ENCODE measurements around the gene HTR5A.
A peak's percentile ranks its signal among the peaks of the same experiment; 100 is the strongest.

HTR5A gene

GRCh38 chr7:155122831-155123230, 52.7 kb downstream of the HTR5A start:
- Histone ChIP-seq H3K18ac (ENCODE audit: low read length) (no peak overlapping the region), H4K91ac (ENCODE audit: low read depth, low read length, poor library complexity) (no peak overlapping the region), H3K23ac (ENCODE audit: low read depth, low read length, poor library complexity) (no peak overlapping the region), H3K36me3 (replicated peaks in 1 of 2; ENCODE audit: control insufficient read depth in 2 of 2, insufficient read depth in 2 of 2, low read length in 2 of 2) (no peaks in the 10 kb centered on the region), H4K8ac (ENCODE audit: low read depth, low read length) (no peak overlapping the region), H2AK5ac (ENCODE audit: low read depth, low read length) (no peak overlapping the region), H3K27ac (replicated peaks; ENCODE audit: low read length) (no peak overlapping the region), H3K4ac (ENCODE audit: low read length) (no peak overlapping the region), H3K14ac (ENCODE audit: low read length) (no peak overlapping the region), H3K4me1 (ENCODE audit: control insufficient read depth in 2 of 2, insufficient read depth in 1 of 2, low read depth in 1 of 2, low read length in 2 of 2) (peaks cover 0 to 2% of the 10 kb centered on the region in 2 donors), H2AFZ (ENCODE audit: low read length) (no peak overlapping the region), H3K79me1 (ENCODE audit: low read depth, low read length) (no peaks in the 10 kb centered on the region), H3K9ac (ENCODE audit: low read depth, low read length, poor library complexity) (no peak overlapping the region), H3K4me3 (ENCODE audit: low read length in 2 of 2) (no peak overlapping the region), H2BK5ac (ENCODE audit: low read length) (no peak overlapping the region), H2BK12ac (ENCODE audit: low read length) (no peak overlapping the region), H2BK15ac (ENCODE audit: low read length) (no peak overlapping the region), H3K4me2 (ENCODE audit: insufficient read depth, low read length, poor library complexity, severe bottlenecking) (no peak overlapping the region), H3K9me3 (replicated peaks in 1 of 2; ENCODE audit: control insufficient read depth in 2 of 2, insufficient read depth in 1 of 2, low read depth in 1 of 2, low read length in 2 of 2) (peaks cover 0 to 5% of the 10 kb centered on the region in 2 donors), H3K27me3 (ENCODE audit: control insufficient read depth in 3 of 3, insufficient read depth in 3 of 3, low read depth in 1 of 3, low read length in 3 of 3) (peaks cover 0 to 5% (median 0%) of the 10 kb centered on the region in 3 experiments), H2BK120ac (ENCODE audit: low read depth, low read length) (no peak overlapping the region)
- no peak for DNase-seq (ENCODE audit: low spot score)
- WGBS, 2 donors (ENCODE audit: extremely low coverage in 2 of 2, insufficient read length in 2 of 2, insufficient replicate concordance in 1 of 2) = no CpG with 5 or more reads among the region's 5 CpGs

DNA sequence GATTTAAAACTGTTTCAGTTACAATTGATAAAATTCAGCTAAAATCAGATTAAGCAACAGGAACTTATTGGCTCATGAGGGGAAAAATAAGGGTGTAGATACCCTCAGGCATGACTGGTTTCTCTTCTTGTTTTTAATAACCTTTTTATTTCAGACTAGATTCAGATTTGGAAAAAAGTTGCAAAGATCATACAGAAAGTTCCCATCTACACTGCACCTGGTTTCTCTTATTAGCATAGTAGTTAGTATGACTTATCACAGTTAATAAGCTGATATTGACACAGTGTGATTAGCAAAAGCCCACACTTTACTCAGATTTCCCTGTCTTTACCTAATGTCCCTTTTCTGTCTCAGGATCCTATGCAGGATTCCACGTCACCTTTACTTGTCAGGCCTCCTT, 53.3 kb downstream of the HTR5A start:
- Histone ChIP-seq H3K14ac (ENCODE audit: low read length) (no peak overlapping the region), H3K36me3 (replicated peaks in 1 of 2; ENCODE audit: control insufficient read depth in 2 of 2, insufficient read depth in 2 of 2, low read length in 2 of 2) (no peaks in the 10 kb centered on the region), H3K9me3 (replicated peaks in 1 of 2; ENCODE audit: control insufficient read depth in 2 of 2, insufficient read depth in 1 of 2, low read depth in 1 of 2, low read length in 2 of 2) (peaks cover 0 to 5% of the 10 kb centered on the region in 2 donors), H2BK12ac (ENCODE audit: low read length) (no peak overlapping the region), H3K4ac (ENCODE audit: low read length) (no peak overlapping the region), H3K79me1 (ENCODE audit: low read depth, low read length) (no peaks in the 10 kb centered on the region), H3K27me3 (ENCODE audit: control insufficient read depth in 3 of 3, insufficient read depth in 3 of 3, low read depth in 1 of 3, low read length in 3 of 3) (peaks cover 0 to 5% (median 0%) of the 10 kb centered on the region in 3 experiments), H3K23ac (ENCODE audit: low read depth, low read length, poor library complexity) (no peak overlapping the region), H3K18ac (ENCODE audit: low read length) (no peak overlapping the region), H3K4me1 (ENCODE audit: control insufficient read depth in 2 of 2, insufficient read depth in 1 of 2, low read depth in 1 of 2, low read length in 2 of 2) (peaks cover 0 to 2% of the 10 kb centered on the region in 2 donors), H4K91ac (ENCODE audit: low read depth, low read length, poor library complexity) (no peak overlapping the region), H2AFZ (ENCODE audit: low read length) (no peak overlapping the region), H3K9ac (ENCODE audit: low read depth, low read length, poor library complexity) (no peak overlapping the region), H2BK120ac (ENCODE audit: low read depth, low read length) (no peak overlapping the region), H2BK15ac (ENCODE audit: low read length) (no peak overlapping the region), H2BK5ac (ENCODE audit: low read length) (no peak overlapping the region), H3K27ac (replicated peaks; ENCODE audit: low read length) (no peak overlapping the region), H2AK5ac (ENCODE audit: low read depth, low read length) (no peak overlapping the region), H3K4me2 (ENCODE audit: insufficient read depth, low read length, poor library complexity, severe bottlenecking) (no peak overlapping the region), H4K8ac (ENCODE audit: low read depth, low read length) (no peak overlapping the region), H3K4me3 (ENCODE audit: low read length in 2 of 2) (no peak overlapping the region)
- WGBS, 2 donors (ENCODE audit: extremely low coverage in 2 of 2, insufficient read length in 2 of 2, insufficient replicate concordance in 1 of 2) = no CpG with 5 or more reads among the region's 1 CpG
- DNase-seq (ENCODE audit: low spot score) = no peak

- Histone ChIP-seq H2BK15ac (ENCODE audit: low read length) (no peak overlapping the region), H3K4me3 (ENCODE audit: low read length in 2 of 2) (no peak overlapping the region), H4K91ac (ENCODE audit: low read depth, low read length, poor library complexity) (no peak overlapping the region), H3K4me1 (ENCODE audit: control insufficient read depth in 2 of 2, insufficient read depth in 1 of 2, low read depth in 1 of 2, low read length in 2 of 2) (peaks cover 0 to 2% of the 10 kb centered on the region in 2 donors), H3K9me3 (replicated peaks in 1 of 2; ENCODE audit: control insufficient read depth in 2 of 2, insufficient read depth in 1 of 2, low read depth in 1 of 2, low read length in 2 of 2) (peaks cover 0 to 5% of the 10 kb centered on the region in 2 donors), H2BK120ac (ENCODE audit: low read depth, low read length) (no peak overlapping the region), H3K36me3 (replicated peaks in 1 of 2; ENCODE audit: control insufficient read depth in 2 of 2, insufficient read depth in 2 of 2, low read length in 2 of 2) (no peaks in the 10 kb centered on the region), H3K4ac (ENCODE audit: low read length) (no peak overlapping the region), H3K18ac (ENCODE audit: low read length) (peak overlapping the region; percentile 58), H3K23ac (ENCODE audit: low read depth, low read length, poor library complexity) (no peak overlapping the region), H2BK12ac (ENCODE audit: low read length) (no peak overlapping the region), H3K27me3 (ENCODE audit: control insufficient read depth in 3 of 3, insufficient read depth in 3 of 3, low read depth in 1 of 3, low read length in 3 of 3) (peaks cover 0 to 5% (median 0%) of the 10 kb centered on the region in 3 experiments), H3K14ac (ENCODE audit: low read length) (peak overlapping the region; percentile 63), H3K27ac (replicated peaks; ENCODE audit: low read length) (no peak overlapping the region), H3K4me2 (ENCODE audit: insufficient read depth, low read length, poor library complexity, severe bottlenecking) (no peak overlapping the region), H3K9ac (ENCODE audit: low read depth, low read length, poor library complexity) (no peak overlapping the region), H2AK5ac (ENCODE audit: low read depth, low read length) (no peak overlapping the region), H3K79me1 (ENCODE audit: low read depth, low read length) (no peaks in the 10 kb centered on the region), H4K8ac (ENCODE audit: low read depth, low read length) (no peak overlapping the region), H2BK5ac (ENCODE audit: low read length) (no peak overlapping the region), H2AFZ (ENCODE audit: low read length) (no peak overlapping the region)
- DNase-seq (ENCODE audit: low spot score) = no peak
- WGBS, 2 donors (ENCODE audit: extremely low coverage in 2 of 2, insufficient read length in 2 of 2, insufficient replicate concordance in 1 of 2) = no CpG with 5 or more reads among the region's 8 CpGs
Measured at GRCh38 chr7:155124706-155125105, 54.6 kb downstream of the HTR5A start.

DNA sequence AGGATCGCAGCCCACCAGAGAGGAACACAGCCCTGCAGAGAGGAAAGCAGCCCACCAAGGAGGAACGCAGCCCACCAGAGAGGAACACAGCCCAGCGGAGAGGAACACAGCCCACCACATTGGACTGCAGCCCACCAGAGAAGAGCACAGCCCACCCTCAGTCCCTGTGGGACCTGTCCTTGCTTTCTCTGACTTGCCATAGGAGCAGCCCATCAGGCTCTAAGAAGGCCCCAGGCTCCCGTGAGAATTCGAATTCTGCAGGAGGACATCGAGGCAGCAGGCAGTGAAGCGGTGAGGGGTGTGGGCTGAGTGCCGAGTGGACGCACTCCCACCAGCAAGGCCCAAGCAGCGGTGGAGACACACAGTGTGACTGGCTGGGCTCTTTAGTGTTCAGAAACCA, 59.1 kb downstream of the HTR5A start:
- Histone ChIP-seq H2BK120ac (ENCODE audit: low read depth, low read length) (no peak overlapping the region), H3K36me3 (replicated peaks in 1 of 2; ENCODE audit: control insufficient read depth in 2 of 2, insufficient read depth in 2 of 2, low read length in 2 of 2) (peaks cover 0 to 2% of the 10 kb centered on the region in 2 donors), H3K27ac (replicated peaks; ENCODE audit: low read length) (no peak overlapping the region), H2BK15ac (ENCODE audit: low read length) (no peak overlapping the region), H3K14ac (ENCODE audit: low read length) (no peak overlapping the region), H2AFZ (ENCODE audit: low read length) (no peak overlapping the region), H4K8ac (ENCODE audit: low read depth, low read length) (no peak overlapping the region), H3K27me3 (ENCODE audit: control insufficient read depth in 3 of 3, insufficient read depth in 3 of 3, low read depth in 1 of 3, low read length in 3 of 3) (peaks cover 0 to 3% (median 0%) of the 10 kb centered on the region in 3 experiments), H3K4ac (ENCODE audit: low read length) (no peak overlapping the region), H3K23ac (ENCODE audit: low read depth, low read length, poor library complexity) (peak overlapping the region; percentile 58), H3K9me3 (replicated peaks in 1 of 2; ENCODE audit: control insufficient read depth in 2 of 2, insufficient read depth in 1 of 2, low read depth in 1 of 2, low read length in 2 of 2) (peaks cover 0 to 2% of the 10 kb centered on the region in 2 donors), H3K79me1 (ENCODE audit: low read depth, low read length) (no peaks in the 10 kb centered on the region), H3K4me3 (ENCODE audit: low read length in 2 of 2) (no peak overlapping the region), H2BK12ac (ENCODE audit: low read length) (no peak overlapping the region), H3K9ac (ENCODE audit: low read depth, low read length, poor library complexity) (no peak overlapping the region), H2AK5ac (ENCODE audit: low read depth, low read length) (peak overlapping the region; percentile 77), H3K4me1 (ENCODE audit: control insufficient read depth in 2 of 2, insufficient read depth in 1 of 2, low read depth in 1 of 2, low read length in 2 of 2) (peaks cover 0 to 1% of the 10 kb centered on the region in 2 donors), H3K4me2 (ENCODE audit: insufficient read depth, low read length, poor library complexity, severe bottlenecking) (no peak overlapping the region), H3K18ac (ENCODE audit: low read length) (peak overlapping the region; percentile 77), H4K91ac (ENCODE audit: low read depth, low read length, poor library complexity) (no peak overlapping the region), H2BK5ac (ENCODE audit: low read length) (no peak overlapping the region)
- WGBS, 2 donors (ENCODE audit: extremely low coverage in 2 of 2, insufficient read length in 2 of 2, insufficient replicate concordance in 1 of 2) = no CpG with 5 or more reads among the region's 10 CpGs
- no peak for DNase-seq (ENCODE audit: low spot score)

Measured in neuronal stem cell (in vitro differentiated cells).